ENCODE results near the gene CGB8.
"Not testable (repeated sequence)": the region's sequence is repeated elsewhere in the genome, so short reads cannot be mapped to it uniquely, and the experiment has no call there.

GRCh38 chr19:49043548-49043947 is 5.4 kb downstream of the CGB8 start, which contains the start of gene CGB5:
- not testable (repeated sequence) for TF ChIP-seq TAF1 (IDR thresholded peaks at IDR 0.05; ENCODE audit: low read depth); FOXM1 (IDR thresholded peaks at IDR 0.05; ENCODE audit: borderline replicate concordance, low read depth); TEAD4 (IDR thresholded peaks at IDR 0.05); TCF12 (IDR thresholded peaks at IDR 0.05; ENCODE audit: low read depth); EGR1 (IDR thresholded peaks at IDR 0.05); RAD21 (IDR thresholded peaks at IDR 0.05; ENCODE audit: low read depth); CEBPB (IDR thresholded peaks at IDR 0.05); MAX (IDR thresholded peaks at IDR 0.05); EP300 (IDR thresholded peaks at IDR 0.05; ENCODE audit: borderline replicate concordance); USF1 (IDR thresholded peaks at IDR 0.05); YY1 (IDR thresholded peaks at IDR 0.05; ENCODE audit: low read depth); NFIC (IDR thresholded peaks at IDR 0.05)
- TF ChIP-seq, protein P1, sequence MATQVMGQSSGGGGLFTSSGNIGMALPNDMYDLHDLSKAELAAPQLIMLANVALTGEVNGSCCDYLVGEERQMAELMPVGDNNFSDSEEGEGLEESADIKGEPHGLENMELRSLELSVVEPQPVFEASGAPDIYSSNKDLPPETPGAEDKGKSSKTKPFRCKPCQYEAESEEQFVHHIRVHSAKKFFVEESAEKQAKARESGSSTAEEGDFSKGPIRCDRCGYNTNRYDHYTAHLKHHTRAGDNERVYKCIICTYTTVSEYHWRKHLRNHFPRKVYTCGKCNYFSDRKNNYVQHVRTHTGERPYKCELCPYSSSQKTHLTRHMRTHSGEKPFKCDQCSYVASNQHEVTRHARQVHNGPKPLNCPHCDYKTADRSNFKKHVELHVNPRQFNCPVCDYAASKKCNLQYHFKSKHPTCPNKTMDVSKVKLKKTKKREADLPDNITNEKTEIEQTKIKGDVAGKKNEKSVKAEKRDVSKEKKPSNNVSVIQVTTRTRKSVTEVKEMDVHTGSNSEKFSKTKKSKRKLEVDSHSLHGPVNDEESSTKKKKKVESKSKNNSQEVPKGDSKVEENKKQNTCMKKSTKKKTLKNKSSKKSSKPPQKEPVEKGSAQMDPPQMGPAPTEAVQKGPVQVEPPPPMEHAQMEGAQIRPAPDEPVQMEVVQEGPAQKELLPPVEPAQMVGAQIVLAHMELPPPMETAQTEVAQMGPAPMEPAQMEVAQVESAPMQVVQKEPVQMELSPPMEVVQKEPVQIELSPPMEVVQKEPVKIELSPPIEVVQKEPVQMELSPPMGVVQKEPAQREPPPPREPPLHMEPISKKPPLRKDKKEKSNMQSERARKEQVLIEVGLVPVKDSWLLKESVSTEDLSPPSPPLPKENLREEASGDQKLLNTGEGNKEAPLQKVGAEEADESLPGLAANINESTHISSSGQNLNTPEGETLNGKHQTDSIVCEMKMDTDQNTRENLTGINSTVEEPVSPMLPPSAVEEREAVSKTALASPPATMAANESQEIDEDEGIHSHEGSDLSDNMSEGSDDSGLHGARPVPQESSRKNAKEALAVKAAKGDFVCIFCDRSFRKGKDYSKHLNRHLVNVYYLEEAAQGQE (IDR thresholded peaks at IDR 0.05; ENCODE audit: low read depth), result not testable (repeated sequence)

All from Ishikawa (cell line).